ENCODE data around the gene SEC14L1.

- TF ChIP-seq CTCF (IDR thresholded peaks at IDR 0.05; ENCODE audit: low read length) (no peak), EZH2 (optimal IDR thresholded peaks at IDR 0.05; ENCODE audit: low read depth, low read length) (no peak), EZH2phosphoT487 (IDR thresholded peaks at IDR 0.05; ENCODE audit: low read length) (no peak)
Measured at GRCh38 chr17:77186141-77186604, 45.4 kb downstream of the SEC14L1 start.
